GM21381 (cell line): Measurements from ENCODE around the gene ABHD2.
"Not testable (repeated sequence)": the region's sequence is repeated elsewhere in the genome, so short reads cannot be mapped to it uniquely, and the experiment has no call there.

Source experiments
- ATAC-seq: cut with Tn5 transposase; IDR thresholded peaks from one replicate; pipeline ENCODE4 v1.9.1; 2021; ENCODE audit warnings: mild to moderate bottlenecking, moderate library complexity; ENCODE audit not compliant: unreplicated experiment

ABHD2 gene

DNA sequence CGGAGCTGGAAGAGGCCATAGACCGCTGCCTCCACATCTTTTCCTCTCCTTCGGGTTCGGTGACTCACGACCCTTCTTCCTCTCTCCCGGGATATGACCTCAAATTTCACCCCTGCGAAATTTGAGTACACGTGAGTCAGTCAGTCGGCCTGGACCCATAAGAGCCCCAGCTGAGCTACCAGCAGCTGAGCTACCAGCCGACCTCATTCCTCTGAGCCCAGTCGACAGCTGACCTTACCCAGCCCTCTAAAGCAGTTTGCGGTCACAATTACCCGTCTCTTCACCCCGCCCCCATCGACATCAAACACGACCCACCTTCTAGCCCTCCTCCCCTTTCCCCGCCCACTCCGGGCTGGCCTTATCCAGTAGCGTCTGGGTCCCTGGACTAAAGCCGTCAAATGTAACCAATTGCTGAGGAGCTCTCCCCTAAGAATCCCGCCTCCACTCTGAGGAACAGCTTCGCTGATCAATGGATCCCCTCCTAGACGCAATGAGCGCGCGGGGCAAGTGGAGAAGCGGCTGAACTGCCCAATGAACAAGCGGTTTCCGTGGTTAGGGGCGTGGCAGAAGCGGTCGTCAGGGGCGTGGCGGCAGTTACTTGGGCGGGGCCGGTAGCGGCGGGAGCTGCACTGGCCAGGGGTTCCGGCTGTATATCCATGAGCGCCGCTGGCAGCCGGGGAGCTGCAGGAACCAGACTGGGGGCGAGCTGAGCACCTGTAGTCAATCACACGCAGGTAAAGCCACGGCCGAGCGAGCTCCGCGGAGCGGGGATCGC, at the start of gene ABHD2:
ABHD2 (plus strand) TSS at position 627 of the 775 bp plus-strand sequence. CDS start 27,872 bp downstream, outside the sequence.
- ATAC-seq, result peak; percentile 94

GRCh38 chr15:89039142-89039541, 49.1 kb upstream of the ABHD2 start:
- no peak for ATAC-seq

DNA sequence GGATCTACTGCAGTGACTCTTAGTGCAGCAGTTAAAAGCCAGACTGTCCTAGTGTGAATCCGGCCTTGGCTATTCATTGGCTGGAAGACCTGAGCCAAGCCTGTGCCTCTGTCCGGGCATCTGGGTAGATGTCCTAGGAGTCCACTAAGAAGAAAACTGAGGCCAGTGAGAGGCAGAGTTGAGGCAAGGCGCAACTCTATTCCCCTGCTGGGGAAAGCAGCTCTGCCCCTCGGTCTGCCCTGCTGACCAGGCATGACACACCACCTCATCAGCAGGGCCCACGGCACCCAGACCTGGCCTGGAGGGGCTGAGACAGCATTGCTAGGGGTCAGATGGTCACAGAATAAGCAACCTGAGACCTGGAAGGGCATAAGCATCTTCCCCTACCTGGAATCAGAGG, 46.7 kb upstream of the ABHD2 start:
- ATAC-seq, result no peak

DNA sequence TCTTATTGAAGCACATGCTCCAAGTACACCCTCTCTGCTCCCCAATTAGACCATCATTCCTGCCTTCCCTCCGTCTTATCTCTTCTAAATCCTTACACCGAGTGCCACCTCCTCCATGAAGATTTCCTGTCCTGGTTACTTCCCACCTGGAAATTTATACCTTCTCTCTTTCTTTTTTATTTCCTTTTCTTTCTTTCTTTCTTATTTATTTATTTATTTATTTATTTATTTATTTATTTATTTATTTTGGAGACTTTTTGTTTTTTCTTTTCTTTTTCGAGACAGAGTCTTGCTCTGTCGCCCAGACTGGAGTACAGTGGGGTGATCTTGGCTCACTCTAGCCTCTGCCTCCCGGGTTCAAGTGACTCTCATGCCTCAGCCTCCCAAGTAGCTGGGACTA, 45.9 kb upstream of the ABHD2 start:
- ATAC-seq, result no peak

DNA sequence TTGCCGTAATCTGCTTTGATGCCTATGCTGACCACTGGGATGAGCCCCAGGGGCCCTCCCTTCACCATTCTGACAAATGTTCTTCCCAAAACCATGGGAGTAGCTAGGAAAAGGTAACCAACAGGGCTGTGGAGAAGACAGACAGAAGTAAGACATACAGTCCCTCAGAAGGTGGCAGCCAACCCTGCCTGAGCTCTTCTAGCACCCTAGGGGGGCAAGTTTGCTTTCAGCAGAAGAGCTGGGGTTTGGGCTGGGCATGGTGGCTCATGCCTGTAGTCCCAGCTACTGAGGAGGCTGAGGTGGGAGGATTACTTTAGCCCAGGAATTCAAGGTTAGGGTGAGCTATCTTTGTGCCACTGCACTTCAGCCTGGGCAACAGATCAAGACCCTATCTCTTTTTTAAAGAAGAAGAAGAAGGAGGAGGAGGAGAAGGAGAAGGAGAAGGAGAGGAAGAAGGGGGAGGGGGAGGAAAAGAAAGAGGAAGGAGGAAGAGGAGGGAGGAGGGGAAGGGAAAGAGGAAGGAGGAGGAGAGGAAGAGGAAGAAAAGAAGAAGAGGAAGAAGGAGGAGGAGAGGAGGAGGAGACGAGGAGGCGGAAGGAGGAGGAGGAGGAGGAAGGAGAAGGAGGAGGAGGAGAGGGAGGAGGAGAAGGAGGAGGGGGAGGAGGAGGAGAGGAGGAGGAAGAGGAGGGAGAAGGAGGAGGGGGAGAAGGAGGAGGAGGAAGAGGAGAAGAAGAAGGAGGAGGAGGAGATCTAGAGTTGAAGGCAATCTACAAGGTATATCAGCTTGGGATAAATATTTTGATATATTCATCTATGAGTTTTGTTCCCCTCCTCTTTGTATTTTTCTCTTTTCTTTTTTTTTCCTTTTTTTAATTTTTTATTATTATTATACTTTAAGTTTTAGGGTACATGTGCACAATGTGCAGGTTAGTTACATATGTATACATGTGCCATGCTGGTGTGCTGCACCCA, 44.9 kb upstream of the ABHD2 start:
- ATAC-seq, result no peak

- not testable (repeated sequence) for ATAC-seq
Measured at GRCh38 chr15:89049016-89049666, 39.1 kb upstream of the ABHD2 start.

GRCh38 chr15:89051875-89052274, 36.4 kb upstream of the ABHD2 start:
- no peak for ATAC-seq

DNA sequence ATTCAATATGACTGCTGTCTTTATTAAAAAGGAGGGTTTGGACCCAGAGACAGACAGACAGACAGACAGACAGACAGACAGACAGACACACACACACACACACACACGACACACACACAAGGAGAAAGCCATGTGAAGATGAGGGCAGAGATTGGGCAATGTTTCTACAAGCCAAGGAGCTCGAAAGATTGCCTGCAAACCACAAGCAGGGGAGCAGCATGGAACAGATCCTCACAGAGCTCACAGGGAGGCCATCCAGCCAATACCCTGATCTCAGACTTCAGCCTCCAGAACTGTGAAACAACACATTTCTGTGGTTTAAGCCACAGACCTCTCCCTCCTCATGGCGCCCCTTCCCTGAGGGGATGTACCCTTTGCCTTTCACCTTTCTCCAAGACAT, 35.8 kb upstream of the ABHD2 start:
- ATAC-seq, result no peak

DNA sequence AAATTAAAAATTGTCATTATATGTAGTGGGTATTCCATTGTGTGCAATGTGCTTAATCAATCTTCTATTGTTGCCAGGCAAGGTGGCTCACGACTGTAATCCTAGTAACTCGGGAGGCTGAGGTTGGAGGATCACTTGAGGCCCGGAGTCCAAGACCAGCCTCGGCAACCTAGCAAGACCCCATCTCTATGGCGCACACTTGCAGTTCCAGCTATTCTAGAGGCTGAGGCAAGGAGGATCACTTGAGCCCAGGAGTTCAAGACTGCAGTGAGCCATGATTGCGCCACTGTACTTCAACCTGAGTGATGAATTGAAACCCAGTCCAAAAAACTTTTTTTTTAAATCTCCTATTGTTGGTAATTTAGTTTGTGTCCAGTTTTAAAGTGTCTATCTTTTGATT, 33.4 kb upstream of the ABHD2 start:
- ATAC-seq, result no peak

GRCh38 chr15:89057506-89058133, 30.6 kb upstream of the ABHD2 start:
- ATAC-seq, result no peak

- ATAC-seq, result no peak
Measured at GRCh38 chr15:89058376-89058775, 29.9 kb upstream of the ABHD2 start.

- no peak for ATAC-seq
Measured at GRCh38 chr15:89058876-89059405, 29.3 kb upstream of the ABHD2 start.

GRCh38 chr15:89066280-89066679, 22.0 kb upstream of the ABHD2 start:
- no peak for ATAC-seq

DNA sequence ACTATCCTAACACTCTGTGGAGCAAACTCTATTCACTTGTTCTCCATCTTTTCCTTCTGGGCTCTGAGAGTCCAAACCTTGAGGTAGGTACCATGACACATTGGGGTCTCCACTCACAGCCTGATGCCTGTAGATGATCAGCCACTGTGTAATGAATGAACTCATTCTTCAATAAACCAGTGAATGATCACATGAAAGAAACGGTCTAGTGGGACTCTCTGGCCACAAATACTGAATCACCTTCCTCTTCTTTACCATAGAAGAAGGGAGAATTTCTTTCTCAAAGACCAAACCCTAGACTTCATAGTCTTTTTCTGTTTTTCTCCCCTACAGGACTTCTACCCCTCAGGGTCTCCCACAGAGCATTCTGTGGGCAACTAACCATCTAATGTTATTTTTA, 20.5 kb upstream of the ABHD2 start:
- ATAC-seq, result peak; percentile 39

- peak; percentile 88 for ATAC-seq
Measured at GRCh38 chr15:89068325-89068784, 19.9 kb upstream of the ABHD2 start.

- no peak for ATAC-seq
Measured at GRCh38 chr15:89070197-89071124, 17.8 kb upstream of the ABHD2 start.

GRCh38 chr15:89071471-89071870, 16.8 kb upstream of the ABHD2 start:
- no peak for ATAC-seq

GRCh38 chr15:89072277-89072869, 15.9 kb upstream of the ABHD2 start:
- ATAC-seq, result no peak

DNA sequence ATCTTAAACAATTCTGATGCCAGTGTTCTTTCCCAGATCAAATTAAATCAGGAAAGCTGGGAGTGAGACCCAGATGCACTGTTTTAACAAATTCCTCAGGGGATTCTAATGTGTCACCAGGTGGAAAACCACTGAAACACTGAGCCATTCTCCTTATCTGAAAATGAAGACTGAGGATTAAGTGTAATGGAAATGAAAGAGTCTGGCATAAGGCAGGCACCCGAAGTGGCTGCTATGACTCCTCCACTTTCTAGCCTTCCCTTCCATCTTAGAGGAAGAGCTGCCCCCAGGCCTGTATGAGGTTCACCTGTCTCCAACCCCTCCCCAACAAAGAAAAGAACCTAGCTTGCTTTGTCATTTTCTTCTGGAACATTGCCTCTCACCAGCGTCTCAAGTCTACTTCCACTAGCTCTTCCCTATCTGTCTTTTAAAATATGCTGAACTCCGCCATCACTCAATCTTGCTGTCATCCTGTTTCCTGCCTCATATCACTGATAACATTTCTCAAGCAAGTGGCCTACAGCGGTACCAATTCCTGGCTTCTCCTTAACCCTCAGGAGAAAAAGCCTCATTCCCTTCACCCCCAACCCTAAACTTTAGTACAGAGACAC, 13.7 kb upstream of the ABHD2 start:
- ATAC-seq, result no peak
